Sciatic nerve (tissue), 2 donors: ENCODE data around the gene DCLK2. TPM values are rescaled to one million over a fixed set of nuclear protein-coding genes. Genes with fewer than 3 reads are reported as not detected.

Experiments used
- ATAC-seq: fragments of 200-7000 bp; cut with Tn5 transposase; one replicate; pipeline ENCODE4 v1.9.1; 2020; ENCODE audit warnings: mild to moderate bottlenecking, moderate library complexity
- DNase-seq: peaks from one replicate; pipeline ENCODE4 v3.0.0-alpha.2; 2020; ENCODE audit warnings: low spot score
- intact Hi-C: fragments of 100-400 bp; cut with DNase I; formaldehyde crosslinking; loops from one replicate; pipeline ENCODE4 v1.14.2; 2022
- total RNA-seq: library from RNA; stranded (reverse); fragmentation: NEBNext Ultra II Directional; extraction: Animal tissue kit (Norgen Biotek cat#: 25700); gene quantifications from one replicate; pipeline ENCODE4 v1.2.1, GENCODE V29; 2021
- donor health status: DM: no; HTN: no; CAD: no.
- donor health status: DM: no; HTN: no; CAD: no.

Gene DCLK2
- total RNA-seq, 1 donor from 2014 or later = 13.6 TPM

DNA sequence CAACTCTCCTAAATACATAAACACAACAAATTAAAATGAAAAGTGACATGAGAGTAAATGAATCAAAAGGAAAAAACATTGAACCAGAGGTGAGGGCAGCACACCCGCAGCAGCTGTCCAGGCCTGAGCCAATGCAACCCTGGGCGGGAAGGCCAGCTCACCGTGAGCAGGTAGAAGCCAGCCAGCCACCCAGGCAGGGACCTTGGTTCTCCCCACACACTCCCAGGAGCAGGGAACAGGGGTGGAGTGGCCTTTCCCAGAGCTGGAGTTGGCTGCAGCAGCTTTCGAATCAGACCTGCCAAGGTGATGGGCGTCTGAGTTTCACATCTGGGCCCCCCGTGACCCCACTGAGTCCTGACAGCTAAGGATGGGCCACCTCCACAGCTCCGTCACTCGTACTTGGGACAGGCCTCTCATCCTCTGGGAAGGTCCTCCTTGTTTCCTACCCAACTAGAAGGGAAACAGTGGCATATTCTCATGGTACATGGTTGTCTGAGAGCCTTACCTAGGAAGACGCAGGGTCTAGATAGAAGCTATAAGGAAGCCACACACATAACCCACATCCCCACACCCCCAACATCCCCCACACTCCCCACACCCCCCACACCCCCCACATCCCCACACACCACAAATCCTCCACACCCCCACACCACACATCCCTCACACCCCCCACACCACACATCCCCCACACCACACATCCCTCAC is 172.2 kb downstream of the DCLK2 start:
- ATAC-seq = no peak
- no peak for DNase-seq
- intact Hi-C loops = no loop called here

DNA sequence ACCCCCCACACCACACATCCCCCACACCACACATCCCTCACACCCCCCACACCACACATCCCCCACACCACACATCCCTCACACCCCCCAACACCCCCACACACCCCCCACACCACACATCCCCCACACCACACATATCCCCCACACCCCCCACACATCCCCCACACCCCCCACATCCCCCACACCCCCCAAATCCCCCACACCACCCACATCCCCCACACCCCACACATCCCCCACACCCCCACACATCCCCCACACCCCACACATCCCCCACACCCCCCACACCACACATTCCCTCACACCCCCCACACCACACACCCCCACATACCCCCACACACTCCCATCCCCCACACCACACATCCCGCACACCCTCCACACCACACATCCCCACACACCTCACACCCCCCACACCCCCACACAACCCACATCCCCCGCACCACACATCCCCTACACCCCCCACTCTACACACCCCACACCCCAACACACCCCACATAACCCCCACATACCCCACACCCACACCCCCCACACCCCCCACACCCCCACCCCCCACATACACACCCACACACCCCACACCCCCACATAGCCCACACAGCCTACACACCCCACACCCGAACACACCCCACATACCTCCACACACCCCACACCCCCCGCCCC is 172.9 kb downstream of the DCLK2 start:
- DNase-seq = no peak
- ATAC-seq = no peak
- intact Hi-C loops = no loop called here

DNA sequence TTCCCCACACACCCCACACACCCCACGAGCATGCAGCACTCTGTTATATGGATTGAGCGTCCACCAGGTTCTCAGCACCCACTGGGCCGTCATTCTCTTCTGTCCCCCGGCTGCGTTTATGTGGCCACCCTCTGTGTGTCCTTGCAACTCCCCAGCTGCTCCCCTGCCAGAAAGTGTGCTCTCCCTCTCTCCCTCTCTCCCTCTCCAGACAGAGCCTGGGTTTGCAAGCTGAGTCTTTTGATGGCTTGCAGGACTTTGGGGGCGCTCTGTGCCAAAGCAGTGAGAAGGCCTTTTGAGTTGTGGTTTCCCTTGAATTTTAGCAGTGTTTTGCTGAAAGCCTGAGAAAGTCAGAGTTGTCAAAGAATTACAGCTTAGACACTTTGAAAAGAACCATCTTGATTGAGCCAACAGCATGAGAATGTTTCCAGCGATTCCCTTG is 173.5 kb downstream of the DCLK2 start:
- DNase-seq (no peak), ATAC-seq (no peak)
- intact Hi-C loops = no loop called here

DNA sequence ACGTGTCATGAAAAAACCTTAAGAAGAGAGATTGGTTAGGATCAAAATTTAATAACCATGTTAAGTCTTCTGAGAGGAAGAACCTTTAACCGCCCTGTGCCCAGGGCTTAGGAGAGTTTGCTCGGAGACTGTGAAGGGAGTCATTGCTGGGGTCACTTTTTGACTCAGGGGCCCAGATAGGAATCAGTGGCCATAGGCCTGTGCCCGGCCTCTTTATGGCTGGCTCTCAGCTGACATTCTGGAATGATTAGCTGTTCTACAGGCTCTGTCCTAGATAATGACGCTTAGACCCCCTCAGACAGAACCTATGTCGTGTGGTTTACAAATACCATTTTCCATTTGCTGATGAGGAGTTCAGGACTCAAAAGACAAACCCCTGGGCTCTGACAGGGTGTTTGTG is 174.1 kb downstream of the DCLK2 start:
- intact Hi-C loops = no loop called here
- DNase-seq = no peak
- ATAC-seq = no peak

DNA sequence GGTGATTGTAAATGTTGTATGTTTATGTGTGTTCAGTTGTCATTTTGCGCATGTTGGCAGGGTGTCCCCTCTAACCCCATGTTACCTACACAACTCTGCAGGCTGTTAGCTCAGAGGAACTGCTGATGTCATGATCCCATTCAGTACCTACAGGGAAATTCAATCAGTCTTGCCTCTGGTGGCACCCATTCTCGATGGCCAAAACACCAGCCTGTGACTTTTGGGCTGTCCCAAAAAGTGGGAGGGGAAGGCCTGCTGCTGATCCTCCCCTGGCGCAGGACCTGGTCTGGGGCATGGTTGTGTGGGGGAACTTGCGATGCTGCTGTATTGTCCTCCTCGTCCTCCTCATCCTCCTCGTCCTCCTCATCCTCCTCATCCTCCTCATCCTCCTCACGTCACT is 174.5 kb downstream of the DCLK2 start:
- no peak for DNase-seq
- no peak for ATAC-seq
- intact Hi-C loops = no loop called here

DNA sequence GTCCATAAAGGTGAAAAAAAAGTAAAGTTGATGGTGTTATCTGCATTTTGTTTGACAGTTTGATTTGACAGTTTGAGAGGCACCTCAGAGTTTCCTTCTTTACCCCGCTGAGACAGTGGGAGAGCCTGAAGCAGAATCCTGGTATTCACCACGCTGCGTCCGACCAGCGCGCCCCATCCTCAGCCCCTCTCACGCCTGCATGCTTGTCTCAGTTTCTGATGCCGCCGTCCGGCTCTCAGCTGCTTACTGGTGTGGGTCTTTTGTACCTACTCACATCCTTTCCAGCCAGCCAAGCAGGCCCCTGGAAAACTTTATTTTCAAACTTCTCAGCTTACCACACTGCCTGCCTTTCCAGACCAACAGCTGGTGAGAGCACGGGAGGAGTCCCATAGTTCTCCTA is 175.2 kb downstream of the DCLK2 start:
- intact Hi-C loops = no loop called here
- ATAC-seq (no peak), DNase-seq (no peak)

DNA sequence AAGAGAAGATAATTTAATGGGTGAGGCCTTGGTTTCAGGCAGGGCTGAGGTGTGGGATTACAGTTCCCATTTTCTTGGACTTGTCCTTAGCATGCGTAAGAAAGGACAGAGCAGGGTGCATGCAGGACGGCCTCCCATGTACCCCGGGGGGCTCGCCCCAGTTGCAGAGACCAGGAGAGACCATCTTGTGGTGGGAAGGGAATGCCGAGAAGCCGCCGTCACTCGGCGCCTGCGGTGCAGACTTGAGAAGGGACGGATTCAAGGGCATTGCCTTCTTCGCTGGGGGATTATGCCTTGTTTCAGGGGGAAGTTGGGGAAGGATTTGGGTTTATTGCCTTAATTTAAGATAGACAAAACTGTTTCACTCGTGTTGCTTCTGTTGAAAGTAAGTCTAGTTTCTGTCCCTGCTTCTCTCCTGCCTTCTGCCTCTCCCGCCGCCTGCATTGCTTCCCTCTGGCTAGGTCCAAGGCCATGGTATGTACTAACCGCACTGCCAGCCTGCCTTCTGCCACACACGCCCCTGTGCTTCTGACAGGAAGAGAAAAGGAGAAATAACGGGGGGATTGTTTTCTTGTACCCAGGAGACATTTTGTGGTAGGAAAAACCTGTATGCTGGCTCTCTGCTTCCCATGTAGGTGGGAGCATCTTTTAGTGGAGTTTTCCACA is 175.9 kb downstream of the DCLK2 start:
- DNase-seq (no peak), ATAC-seq (no peak)
- intact Hi-C loops = no loop called here

DNA sequence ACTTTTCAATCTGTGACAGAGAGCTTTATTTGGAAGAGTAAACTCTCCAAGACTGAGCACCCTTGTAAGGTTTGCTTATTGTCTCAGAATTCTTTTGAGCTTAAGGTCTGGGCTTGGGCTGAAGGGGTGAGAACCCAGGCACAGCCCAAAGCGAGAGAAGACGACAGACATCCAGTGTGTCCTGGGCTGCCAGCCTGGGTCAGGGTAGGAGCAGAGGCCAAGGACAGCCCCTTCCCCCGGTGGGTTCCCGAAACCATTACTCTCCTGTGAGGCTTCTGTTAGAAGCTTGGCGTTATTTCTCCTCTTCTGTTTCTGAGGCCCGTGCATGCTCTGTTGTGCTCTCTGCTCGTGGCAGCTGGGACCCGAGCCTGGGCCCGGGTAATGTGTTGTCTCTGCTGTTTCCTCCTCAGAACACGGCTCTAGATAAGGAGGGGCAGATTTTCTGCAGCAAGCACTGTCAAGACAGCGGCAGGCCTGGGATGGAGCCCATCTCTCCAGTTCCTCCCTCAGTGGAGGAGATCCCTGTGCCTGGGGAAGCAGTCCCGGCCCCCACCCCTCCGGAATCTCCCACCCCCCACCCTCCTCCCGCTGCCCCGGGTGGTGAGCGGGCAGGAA is 177.5 kb downstream of the DCLK2 start:
- DNase-seq = no peak
- intact Hi-C loops = no loop called here
- no peak for ATAC-seq

DNA sequence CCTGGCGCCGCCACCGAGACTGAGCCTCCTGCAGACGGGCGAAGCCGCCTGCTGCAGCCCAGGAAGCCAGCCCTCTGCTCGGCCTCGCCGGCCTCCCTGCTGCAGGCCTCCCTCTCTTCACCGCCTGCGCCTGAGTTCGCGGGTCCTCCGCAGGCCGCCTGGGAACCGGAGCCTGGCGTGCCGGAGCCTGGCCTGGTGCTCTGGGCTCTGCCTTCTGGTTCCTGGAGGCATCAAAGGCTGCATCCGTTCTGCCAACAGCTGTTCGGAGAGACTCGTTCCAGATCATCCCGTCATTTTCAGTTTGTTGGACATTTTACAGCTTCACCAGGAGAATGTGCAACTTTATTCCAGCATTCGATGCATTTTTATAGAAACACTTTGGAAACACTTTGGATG is 178.0 kb downstream of the DCLK2 start:
- DNase-seq (no peak), ATAC-seq (no peak)
- intact Hi-C loops = no loop called here

DNA sequence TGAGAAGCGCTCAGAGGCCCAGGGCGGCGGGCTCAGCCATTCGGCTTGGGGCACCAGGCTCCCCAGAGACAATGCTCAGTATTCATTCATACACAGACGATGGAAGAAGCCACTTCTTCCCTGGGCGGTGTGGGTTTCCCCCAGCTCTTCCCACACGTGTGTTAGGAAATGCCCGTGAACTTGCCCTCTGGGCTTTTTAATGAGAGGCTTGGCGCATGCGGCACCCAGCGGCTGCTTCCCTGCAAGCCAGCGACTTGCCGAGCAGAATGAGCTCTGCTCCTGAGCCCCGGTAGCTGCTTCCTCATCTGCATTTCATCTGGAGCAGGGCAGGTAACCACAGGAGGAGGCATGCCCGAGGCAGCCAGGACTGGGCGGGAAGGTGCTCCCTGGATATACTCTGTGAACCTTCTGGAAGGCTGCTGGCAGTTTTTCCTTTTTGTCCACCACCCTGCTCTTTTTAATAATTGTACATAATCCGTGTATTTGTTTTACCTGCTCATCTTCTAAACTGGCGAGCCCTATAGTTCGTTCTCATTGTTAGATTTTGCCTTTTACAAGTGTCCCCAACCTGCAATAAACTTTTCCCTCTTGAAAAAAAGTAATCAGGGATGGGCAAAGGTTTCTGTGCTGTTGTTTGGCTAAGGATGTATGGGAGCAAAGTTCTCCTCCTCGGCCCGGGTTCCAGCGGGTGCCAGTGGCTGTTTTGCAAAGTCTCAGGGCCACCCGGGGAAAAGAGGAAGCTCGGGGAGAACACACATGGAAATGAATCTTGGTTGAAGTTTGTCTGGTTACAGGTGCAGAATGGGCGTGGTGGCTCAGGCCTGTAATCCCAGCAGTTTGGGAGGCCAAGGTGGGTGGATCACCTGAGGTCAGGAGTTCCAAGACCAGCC is 178.8 kb downstream of the DCLK2 start:
- no peak for ATAC-seq
- DNase-seq = no peak

DNA sequence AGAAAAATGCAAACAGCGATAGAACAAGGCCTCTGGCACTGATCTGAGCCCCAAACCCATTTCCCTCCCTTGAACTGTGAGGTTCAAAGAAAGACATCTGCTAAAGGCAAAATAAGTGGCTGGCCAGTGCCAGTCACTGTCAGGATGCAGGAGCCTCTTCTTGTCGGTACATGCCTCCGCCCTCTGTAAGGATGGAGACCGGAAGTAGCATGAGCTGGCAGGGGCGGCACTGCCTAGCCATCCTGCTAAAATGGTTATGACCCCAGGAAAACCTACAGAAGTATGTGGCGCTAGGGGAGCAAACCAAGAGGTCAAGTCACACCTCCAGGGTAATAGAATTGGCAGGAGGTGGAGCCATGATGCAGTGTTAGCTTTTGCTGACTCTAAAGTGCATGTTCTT is 180.3 kb downstream of the DCLK2 start:
- no peak for DNase-seq
- intact Hi-C loops = no loop called here
- no peak for ATAC-seq

More for the DNA sequence above, 178.8 kb downstream of the DCLK2 start:
- intact Hi-C loops = no loop called here

DNA sequence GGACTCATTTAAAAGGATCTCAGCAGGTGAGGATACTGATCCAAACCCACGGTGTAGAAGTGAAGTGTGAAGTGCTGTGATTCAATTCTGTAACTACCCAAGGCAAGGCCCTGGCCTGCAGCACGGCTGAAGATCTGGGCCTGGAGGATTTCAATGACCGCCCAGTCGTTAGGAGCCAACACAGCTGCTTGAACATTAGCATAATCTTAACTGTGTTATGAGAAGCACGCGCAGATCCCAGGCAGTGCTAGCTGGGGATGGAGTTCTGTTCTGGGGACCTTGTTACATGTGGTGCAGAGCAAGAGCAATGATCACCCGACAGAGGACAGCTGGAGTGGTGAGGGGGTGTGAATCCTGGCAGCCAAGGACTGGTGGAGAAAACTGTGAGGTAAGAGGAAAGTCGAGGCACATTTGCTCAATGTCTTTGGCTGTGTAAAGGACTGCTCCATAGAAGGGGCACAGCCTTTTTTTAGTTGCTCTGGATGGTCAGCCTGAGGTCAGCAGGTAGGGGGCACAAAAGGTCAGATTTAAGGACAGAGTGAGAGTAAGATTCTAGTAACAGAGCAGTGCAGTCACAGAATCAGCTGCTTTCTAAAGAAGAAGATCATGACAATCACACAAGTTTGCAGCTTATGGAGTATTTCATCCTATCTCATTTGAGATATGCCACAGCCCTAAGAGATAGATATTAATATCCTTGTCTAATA is 181.8 kb downstream of the DCLK2 start:
- intact Hi-C loops = no loop called here
- DNase-seq (no peak), ATAC-seq (no peak)

DNA sequence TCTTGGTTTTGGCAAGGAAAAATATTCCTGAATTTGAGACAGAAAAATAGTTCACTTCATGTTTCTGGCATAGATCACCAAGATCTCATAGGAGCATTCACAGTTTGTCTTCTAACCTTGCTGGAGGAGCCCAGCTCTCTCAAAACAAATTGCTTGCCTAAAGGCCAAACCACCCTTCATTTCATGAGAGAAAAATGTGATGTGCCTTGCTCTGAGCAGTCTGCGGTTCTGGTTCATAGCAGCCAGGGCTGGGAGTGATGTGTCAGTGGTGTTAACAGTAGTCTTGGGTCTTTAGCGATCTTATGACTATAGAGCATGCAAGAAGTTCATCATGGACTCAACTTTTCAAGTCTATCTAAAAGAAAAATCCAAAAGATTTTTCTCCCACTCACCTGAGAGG is 183.3 kb downstream of the DCLK2 start:
- no peak for ATAC-seq
- intact Hi-C loops = no loop called here
- DNase-seq = no peak

DNA sequence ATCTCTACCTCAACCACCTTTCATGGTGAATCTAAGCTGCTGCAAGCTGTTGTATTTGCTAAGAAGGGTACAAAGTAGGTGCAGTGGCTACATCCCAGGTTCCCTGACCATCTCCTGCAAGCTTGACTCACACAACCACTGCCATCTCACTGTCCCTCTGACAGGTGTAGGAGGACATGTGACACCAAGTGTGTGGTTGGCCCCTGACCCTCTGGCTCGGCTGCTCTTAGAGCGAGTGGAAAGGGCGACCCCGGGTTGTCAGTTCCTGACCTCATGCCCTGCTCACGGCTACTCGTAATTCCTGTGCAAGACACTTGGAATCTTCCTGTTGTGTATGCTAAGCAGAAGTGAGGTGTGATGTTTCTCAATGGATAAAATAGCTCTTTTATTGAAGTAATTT is 184.4 kb downstream of the DCLK2 start:
- intact Hi-C loops = no loop called here
- ATAC-seq (no peak), DNase-seq (no peak)

DNA sequence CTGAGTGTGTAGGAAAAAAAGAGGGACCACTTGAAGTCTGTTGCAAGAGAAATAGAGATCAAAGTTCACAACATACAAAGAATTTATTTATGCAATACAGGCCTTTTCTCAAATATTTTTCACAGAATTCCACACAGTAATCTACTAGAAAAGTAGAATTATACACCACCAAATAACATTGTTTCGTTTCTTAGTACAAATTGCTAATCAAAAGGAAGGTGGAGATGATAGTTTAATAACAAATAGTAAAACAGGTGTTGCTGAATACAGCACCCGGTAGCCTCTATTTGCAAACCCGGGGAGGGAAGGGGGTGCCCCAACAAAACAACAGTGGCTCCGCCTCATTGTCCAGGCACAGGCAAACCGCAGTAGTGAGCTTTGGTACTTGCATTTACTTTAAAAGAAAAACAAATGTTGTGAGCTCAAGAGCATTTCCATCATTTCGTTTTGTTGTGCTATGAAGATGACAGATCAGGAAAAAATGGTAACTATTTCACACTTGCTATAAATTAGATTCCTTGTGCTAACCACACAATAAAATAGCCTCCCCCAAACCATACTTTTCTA is 186.4 kb downstream of the DCLK2 start:
- no peak for ATAC-seq
- DNase-seq = no peak
- intact Hi-C loops = no loop called here

DNA sequence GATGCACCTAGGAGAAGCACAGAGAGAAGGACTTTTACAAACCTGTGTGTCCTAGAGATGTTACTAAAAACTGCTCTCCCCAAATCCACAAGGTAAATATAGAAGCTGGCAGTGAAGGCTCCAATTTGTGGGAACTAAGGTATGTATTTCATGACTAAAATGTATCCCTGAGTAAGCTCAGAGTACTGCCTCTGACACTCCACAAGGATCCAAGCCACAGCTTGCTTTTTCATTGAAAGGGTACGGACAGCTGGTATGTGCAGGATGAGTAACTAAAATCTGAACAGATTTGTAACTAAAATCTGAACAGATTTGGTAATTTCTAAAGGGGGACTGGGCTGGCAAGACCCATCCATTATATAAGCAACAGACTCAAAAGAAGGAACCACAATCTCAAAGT is 187.6 kb downstream of the DCLK2 start:
- ATAC-seq = no peak
- intact Hi-C loops = no loop called here
- no peak for DNase-seq

DNA sequence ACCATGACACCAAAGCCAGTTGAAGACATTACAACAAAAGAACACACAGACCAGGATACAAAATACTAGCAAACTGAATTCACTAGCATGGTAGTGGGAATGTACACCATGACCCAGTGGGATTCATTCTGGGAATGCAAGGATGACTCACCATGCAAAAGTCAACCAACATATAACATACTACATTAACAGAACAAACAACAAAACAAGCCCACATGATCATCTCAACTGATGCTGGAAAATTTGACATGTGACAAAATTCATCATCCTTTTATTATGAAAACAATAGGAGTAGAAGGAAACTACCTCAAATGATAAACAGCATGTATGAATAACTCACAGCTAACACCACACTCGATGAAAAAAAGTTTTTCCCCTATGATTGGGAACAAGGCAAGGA is 190.2 kb downstream of the DCLK2 start:
- no peak for ATAC-seq
- intact Hi-C loops = no loop called here
- DNase-seq = no peak

DNA sequence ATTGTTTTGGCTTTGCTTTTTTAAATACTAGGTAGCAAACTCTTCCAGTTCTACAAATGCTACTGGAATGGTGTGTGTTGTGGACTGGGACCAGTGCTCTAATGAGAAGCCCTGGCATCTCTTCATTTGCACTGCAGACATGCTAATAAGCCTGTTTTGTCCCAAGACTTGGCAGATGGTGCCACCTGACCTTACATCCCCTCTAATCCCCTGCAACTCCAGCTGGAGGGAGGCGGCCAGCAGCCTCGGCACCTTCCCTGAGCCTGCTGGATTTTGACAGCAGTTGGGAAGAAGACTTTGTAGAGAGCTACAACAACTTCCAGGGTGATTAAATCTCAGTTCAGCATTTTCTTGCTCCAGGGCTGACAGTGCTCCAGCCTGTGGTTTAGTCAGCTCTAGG is 200.0 kb downstream of the DCLK2 start:
- DNase-seq (no peak), ATAC-seq (no peak)
- intact Hi-C loops = no loop called here
